ENCODE data around the gene RPS25.
"Not testable (repeated sequence)": the region's sequence is repeated elsewhere in the genome, so short reads cannot be mapped to it uniquely, and the experiment has no call there.

Gene RPS25

GRCh38 chr11:118975771-118976709 is 42.1 kb downstream of the RPS25 start:
- no peak overlapping the region for H3K4me3 ChIP-seq (ENCODE audit: low read depth, low read length)
- TF ChIP-seq CTCF (IDR thresholded peaks at IDR 0.05; ENCODE audit: low read depth, low read length, missing control alignments): no peak
- peak; percentile 65 for DNase-seq (ENCODE audit: low read depth)
- in situ Hi-C loops (cut with HindIII; ENCODE audit: low sequenced_read_pairs): no loop called here

- in situ Hi-C loops (cut with HindIII; ENCODE audit: low sequenced_read_pairs): no loop called here
- no peak for DNase-seq (ENCODE audit: low read depth)
- H3K4me3 ChIP-seq (ENCODE audit: low read depth, low read length): no peak overlapping the region
- no peak for TF ChIP-seq CTCF (IDR thresholded peaks at IDR 0.05; ENCODE audit: low read depth, low read length, missing control alignments)
Observed at GRCh38 chr11:118973985-118974384, 44.2 kb downstream of the RPS25 start.

GRCh38 chr11:118971646-118972045 is 46.5 kb downstream of the RPS25 start, which contains the start of gene FOXR1:
FOXR1 (plus strand) TSS chr11:118971761; CDS start chr11:118971932, 171 bp downstream.
- TF ChIP-seq CTCF (IDR thresholded peaks at IDR 0.05; ENCODE audit: low read depth, low read length, missing control alignments): no peak
- in situ Hi-C loops (cut with HindIII; ENCODE audit: low sequenced_read_pairs): no loop called here
- DNase-seq (ENCODE audit: low read depth): no peak
- no peak within 1 kb of the TSS for H3K4me3 ChIP-seq (ENCODE audit: low read depth, low read length)

- DNase-seq (ENCODE audit: low read depth); in situ Hi-C loops (cut with HindIII; ENCODE audit: low sequenced_read_pairs); H3K4me3 ChIP-seq (ENCODE audit: low read depth, low read length): not testable (repeated sequence)
Observed at GRCh38 chr11:118969508-118969907, 48.6 kb downstream of the RPS25 start.
